ENCODE data around the gene TMEM117.
"Not testable (repeated sequence)": the region's sequence is repeated elsewhere in the genome, so short reads cannot be mapped to it uniquely, and the experiment has no call there.

TMEM117 gene

DNA sequence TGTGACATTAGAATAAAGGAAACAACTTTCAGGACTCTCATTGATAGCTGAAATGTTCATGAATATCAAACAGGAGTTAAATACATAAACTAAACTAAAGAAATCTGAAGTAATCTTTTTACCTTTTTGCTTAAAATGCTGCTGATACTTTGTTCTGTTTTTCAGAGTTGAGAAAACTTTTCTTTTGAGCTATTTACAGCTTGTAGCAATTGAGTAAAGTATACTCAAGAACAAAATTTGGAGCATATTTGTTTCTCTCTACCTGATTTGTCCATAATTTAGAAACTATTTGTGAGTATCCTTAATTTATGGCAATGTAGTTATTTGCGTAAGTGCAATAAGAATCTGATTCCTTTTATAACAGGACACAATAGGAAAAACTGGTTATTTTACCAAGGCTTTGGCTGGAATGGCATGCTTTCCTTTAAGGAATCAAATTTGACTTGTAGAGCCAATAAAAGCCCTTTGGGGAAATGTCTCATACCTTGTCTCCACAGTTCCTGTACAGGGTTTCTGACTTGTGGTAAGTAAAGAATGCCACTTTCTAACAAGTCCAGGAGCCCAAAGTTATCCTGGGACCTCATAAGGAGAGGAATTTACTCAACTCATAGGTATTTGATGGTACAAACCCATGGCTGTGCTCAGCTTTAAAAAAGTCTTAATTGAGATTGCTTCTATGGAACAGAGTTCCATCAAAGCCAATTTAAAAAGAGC, 195.7 kb downstream of the TMEM117 start:
- DNase-seq: no peak

DNA sequence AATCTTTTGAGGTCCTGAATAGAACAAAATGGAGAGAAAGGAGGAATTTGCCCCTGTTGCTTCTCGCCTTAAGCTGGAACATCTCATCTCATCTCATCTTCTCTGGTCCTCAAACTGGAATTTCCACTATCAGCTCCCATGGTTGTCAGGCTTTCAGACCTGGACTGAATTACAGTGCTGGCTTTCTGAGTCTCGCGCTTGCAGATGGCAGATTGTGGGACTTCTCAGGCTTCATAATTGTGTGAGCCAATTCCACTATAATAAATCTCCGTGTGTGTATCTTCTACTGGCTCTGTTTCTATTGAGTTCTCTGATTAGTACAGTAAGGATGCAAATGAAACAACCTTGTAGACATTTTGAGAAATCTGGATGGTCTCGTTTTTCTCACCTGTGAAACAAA, 199.0 kb downstream of the TMEM117 start:
- DNase-seq: no peak

DNA sequence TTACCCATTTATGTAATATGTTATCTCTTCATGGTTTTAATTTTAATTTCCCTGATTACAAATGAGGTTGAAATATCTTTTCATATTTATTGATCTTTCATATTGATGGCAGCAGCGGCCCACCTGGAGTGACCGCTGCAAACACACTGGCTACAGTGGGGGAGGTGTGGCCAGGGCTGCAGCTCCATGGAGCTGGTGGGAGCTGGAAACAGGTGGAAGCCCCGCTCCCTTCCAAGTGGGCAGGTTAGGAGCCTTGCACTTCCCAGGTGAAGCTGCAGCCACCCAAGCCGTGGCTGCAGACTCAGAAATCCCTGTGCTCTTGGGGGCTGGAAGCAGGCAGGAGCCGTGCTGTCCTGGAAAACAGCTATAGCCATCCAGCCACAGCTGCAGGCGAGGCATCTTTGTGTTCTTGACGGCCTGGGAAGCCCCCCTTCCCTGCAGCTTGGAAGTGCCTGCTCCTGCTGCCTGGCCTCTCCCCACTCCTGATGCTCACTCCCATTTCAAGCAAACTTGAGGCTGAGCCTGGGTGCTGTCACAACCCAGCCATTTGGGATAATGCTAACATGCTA, 201.1 kb downstream of the TMEM117 start:
- DNase-seq: no peak

DNA sequence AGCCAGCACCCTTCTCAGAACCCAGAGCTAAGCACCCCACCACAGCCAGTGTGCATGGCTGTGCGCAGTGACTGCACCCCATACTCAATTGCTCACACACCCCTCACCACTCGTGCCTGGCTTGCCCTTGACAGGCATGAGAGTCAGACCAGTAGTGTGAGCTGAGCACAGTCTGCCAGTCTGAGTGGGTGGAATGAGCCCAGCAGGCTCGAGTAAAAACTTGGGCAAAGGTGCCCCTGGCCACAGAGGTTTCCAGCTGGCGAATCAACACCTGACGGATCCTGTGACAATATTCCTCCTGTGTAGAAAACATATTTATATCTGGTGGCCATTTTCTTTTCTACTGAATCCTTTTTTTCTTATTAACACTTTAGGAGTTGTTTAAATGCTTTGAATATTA, 202.5 kb downstream of the TMEM117 start:
- DNase-seq: no peak

DNA sequence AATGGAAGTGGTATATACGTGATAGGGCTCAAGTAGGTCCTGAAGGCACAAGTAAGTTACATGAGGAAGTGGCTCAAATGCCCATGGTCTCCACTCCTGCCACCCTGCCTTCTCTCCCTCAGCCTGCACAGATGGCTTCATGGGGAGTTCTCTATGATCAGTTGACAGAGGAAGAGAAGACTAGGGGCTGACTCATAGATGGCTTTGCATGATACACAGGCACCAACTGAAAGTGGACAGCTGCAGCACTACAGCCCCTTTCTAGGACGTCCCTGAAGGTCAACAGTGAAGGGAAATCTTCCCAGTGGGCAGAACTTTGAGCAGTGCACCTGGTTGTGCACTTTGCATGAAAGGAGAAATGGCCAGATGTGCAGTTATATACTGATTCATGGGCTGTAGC, 208.6 kb downstream of the TMEM117 start:
- not testable (repeated sequence) for DNase-seq

DNA sequence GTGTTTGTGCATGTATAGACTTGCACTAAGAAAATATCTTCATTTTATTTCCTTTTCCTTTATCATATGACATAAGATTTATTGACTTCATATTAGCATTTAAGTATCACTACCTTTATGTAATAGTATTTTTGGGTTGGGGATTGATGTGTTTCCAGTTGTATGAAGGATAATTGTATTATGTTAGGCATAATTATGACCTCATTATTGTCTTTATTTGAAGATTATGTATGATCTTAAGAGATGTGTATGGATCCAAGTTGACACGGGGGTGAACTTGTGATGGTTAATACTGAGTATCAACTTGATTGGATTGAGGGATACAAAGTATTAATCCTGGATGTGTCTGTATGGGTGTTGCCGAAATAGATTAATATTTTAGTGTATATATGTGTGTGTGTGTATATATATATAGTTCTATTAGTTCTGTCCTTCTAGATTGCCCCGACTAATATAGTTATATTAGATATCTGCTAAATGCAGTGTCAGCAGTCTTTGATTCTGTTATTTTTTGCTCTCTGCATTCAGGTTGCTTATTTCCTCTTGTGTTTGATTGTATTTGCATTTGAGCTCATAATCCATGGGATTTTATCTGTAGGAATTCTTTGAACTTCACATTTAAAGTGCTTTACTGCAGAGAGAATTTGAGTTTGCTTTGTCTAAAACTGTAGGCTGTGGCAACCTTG, 211.0 kb downstream of the TMEM117 start:
- DNase-seq: no peak

DNA sequence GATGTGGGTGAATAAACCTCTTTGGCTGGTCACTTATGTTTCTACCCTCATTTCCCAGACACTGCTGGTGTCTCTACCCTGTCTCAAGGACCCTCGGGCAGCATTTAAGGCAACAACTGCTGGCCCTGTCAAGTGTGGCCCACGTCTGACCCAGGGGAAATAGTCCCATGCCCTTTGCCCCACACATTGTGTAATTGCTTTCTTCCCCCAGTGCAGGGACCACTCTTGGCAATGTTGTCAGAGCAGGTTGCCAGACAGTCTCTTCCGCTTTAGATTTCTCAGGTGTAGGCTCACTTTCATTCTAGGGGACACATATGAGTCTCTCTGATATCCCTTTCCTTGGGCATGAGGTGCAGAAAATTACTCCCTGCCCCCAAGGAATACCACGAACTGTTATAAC, 216.7 kb downstream of the TMEM117 start:
- no peak for DNase-seq

DNA sequence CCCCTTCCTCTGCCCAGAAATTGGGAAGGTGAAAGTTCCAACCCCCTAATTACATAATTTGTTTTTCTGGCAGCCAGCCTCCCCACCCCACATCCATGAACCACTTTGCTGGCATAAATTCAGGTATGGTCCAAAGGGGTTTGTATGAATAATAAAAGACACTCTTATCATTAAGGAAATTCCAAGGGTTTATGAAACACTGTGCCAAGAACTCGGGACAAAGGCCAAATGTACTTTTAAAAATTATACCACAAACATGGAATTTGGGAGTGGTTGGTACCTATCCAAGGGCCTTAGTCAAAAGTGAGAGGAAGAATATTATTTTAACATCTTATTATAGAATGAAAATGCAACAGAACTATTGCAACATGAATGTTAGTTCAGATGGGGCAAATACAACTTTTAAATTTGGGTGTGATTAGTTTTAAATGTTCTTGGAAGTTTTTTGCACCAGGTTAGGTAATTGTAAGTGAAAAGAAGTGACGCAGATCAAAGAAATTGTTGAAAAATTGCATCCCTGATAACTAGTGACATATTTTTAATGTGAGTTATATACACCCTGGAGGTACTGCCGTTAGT, 217.8 kb downstream of the TMEM117 start:
- DNase-seq: no peak

DNA sequence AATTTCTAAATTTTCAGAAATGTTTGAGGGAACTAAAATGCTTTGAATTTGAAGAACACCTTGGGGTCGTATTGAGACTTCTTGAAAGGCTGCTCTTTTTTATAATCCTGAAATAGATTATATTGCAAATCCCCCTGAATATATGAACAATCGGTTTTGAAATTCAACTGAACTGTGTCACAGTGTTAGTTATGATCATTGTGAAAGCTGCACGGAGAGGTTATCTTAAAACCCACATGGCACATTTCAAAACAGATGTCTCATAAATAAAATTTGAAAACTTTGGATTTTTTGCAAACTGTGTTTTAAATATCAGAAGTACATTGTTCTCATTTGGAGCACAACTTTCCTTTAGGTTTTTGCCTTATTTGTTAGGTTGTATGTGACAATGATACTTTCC, 218.4 kb downstream of the TMEM117 start:
- no peak for DNase-seq

DNA sequence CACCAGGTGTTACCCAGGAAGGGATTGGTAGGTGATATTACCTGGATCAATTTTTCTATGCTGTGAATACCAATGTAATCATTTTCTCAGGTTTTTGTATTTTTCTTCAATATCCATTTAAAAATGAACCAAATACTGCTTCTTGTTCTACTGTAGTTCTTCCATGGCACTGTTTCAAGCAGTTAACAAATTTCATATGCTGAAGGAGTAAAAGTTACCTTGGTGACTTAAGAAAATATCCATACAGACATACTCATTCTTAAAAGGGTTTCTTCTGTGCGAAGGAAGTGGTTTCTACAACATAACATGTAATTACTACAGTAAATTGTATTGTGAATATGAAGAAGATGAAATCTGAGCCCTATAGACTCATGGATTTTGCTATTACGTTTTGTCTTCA, 222.5 kb downstream of the TMEM117 start:
- DNase-seq: no peak

DNA sequence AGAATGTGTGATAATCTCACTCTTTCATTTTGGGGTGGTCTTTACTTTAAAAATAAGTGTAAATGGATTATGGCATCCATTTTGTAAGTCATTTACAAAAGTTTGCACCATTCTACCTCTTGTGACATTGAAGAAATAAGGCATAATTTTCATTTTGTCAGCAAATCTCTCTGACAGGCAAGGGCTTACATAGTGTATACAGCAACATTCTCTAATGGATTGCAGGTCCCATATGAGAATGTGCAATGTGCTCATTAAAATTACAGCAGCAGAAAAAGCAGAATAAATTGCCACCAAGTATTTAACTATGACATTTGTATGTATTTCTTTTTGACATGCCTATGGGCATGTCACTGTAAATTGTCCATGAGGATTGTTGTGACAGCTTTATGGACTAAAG, 223.6 kb downstream of the TMEM117 start:
- no peak for DNase-seq

DNA sequence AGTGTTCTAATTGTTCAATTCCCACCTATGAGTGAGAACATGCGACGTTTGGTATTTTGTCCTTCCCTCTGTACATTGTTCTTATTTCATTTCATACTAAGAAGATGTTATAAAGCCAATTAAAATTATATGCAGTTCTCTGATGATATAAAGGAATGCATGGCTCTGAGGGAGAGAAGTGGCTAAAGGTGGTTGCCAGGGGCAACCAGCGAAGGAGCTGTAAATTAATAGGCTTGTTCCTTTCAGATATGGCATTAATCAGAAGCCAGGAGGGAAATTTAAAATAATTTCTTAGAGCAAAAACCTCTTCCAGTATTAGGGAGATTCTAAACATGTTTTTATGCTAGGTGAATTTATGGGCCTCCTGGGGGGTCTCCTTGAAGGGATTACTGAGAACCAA, 227.8 kb downstream of the TMEM117 start:
- no peak for DNase-seq

DNA sequence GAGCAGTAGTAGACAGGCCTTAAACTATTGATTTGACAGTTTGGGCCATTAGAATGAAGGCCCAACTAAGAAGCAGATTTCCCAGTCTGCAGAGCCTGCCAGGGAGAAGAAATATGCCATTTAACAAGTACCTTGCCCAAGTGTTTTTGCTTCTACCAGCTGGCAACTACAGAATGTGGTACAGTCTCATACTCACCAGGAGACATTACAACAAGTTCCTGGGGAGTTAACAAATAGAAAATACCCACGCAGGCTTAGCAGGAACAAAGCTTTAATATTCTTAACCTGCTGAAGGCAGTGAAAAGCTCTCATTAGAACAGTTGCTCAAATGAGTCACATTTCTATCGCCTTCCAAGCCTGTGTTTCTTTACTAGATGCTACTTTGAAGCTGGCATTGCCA, 241.0 kb downstream of the TMEM117 start:
- no peak for DNase-seq

DNA sequence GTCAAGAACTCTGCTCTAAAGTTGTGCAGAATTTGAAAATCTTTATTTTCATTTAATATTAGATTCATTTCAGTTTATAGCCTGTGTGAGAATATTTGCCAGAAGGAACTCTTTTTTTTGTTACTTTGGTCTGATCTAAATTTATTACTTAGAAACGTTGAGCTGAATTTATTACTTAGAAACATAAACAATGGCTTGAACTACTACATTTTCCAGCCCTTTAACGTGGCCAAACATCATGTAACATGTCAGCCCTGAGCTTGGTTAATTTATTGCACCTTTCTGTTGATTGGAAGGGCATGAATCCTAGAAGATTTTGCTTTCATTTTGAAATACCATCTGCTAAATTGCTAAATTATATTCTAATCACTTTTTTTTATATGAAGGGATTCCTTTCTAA, 241.4 kb downstream of the TMEM117 start:
- no peak for DNase-seq

DNA sequence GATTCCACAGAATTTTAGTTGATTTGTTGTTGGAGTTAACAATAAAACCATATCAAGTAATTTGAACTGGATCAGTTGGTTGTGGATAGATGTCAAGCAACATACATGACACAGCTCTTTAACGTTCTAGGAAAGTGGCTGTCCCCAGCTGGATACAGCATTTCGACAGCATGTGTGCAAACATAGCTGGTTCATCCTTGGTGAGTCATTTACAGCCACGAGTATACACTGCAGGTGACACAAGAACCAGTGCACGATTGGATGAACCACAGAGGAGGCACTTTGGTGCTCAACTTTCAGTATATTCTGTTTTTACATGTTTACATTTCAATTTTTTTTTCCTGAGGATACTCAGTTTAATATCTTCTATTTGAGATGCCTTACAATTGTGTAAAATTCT, 242.4 kb downstream of the TMEM117 start:
- no peak for DNase-seq

DNA sequence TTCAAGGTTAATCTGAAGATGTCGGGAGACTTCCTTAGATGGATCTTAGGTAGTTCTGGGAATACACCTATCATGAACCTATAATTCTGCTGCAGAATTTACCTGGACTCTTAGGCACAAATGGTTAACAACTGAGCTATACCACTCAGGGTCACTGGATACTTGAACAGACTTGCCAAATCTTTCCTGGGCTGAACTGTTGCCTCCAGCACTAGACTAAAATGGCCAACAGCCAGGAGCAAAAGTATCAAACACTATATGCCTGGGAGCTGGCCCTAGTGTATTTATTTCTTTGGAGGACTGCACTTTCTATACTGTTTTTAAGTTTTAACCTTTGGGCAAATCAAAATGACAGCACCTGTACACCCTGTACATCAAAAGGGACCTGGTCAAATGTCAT, 252.8 kb downstream of the TMEM117 start:
- DNase-seq: no peak

DNA sequence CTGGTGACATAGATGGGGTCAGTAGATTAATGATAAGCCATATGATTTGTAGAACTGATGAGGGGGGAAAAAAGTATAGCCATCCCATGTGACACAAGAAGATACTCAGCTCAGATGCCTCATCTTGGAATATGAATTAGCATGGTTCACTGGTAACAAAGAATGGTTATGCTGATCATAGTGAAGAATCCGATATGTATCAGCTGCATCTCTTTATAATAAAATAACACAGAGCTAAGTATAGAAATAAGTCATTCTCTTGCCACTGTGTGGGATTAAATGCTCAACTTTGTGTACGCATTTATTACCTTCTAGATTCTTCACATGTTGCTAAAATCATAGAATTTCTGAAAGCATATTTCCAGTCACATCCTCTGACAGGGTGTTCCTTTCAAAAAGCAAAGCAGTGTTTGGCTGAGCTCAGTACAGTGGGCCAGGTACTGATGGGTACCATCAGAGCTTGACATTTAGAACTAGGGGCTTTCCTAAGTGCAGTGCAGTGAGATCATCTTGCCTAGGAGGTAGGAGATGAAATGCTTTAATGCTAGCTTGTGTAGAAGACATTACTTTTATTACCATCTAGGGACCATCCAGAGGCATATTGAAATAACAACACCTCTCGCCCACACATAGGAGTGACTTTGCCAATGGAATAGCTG, 256.2 kb downstream of the TMEM117 start:
- no peak for DNase-seq

DNA sequence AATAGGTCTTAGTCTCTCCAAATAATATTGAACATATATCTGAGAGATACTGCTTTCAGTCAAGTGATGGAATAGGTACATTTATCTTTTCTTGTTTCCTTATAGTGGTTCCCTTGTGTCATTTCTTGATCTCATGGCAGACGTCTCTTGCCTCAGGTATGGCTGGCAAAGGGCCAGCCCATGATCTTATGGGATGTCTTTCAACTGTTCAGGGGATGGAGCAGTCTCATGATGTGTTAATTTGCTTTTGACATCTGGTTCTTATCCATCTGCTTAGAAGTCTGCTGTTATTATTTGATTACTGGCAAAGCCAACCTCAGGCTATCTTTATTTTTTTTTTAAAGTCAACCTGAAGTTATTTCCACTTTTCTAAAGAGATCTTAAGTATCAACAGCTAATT, 262.9 kb downstream of the TMEM117 start:
- no peak for DNase-seq

DNA sequence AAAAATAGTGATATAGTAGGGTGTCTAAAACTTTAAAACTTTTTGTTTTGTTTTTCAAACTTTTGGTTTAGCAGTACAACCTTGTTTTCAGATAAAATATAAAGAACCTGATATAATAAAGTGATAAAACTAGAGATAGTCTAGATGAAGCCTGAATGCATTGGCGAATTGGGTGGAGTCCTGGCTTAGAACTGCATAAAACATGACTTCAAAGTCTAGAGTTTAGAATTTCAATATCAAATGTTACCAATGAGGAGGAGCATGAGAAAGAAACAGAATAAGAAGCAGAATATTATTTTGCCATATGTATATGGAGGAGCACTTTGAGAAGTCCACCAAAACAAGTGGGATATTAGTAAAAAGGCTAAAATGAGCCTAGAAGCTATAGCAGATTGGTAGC, 263.6 kb downstream of the TMEM117 start:
- no peak for DNase-seq

DNA sequence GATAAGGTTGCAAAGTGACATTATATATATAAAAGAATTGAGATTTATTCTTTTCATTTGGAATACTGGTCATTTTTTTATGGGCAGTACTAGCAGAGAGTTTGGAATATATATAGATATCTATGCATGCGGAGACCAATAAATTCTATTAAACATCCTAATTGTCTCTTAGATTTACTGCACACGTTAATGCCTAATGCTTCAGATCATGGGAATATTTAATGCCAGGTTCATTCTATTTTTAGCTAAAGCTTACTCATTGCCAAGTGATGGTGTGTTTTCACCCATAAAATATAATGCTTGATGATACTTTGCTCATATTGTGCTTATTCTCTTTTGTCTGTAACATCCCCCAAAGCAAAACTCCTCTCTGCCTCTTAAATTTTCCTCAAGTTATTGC, 264.4 kb downstream of the TMEM117 start:
- DNase-seq: no peak

DNA sequence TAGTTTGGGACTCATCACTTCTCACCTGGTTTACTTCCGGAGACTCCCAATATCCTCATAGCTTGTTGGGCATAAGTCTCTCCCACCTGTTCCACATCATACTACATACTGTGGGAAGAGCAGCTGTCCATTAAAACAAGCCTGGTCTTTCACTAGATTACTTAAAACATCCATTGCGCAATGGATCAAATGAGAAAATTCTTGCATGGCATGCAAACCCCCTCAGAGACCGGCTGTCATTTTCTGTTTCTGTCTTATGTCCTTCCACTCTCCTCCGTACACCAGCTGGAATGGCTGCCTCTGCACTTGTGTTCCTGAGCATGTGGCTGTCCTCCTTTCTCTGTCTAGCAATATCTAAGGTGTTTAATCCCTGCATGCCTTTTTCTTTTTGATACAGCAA, 265.6 kb downstream of the TMEM117 start:
- no peak for DNase-seq

DNA sequence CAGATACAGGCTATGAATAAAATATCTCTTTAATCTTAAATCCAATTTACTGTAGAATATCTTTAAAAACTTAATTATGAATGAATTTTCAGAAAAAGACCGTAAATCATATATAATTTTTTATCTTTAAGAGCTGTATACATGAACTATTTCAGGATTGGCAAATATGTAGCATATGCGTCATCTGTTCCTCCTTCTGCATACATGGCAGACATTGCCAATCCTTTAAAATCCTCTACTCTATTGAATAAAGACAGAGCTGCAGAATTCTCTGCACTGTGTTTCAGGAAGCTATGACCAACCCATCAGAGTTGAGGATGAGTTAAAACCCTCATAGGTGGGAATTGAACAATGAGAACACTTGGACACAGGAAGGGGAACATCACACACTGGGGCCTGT, 279.0 kb downstream of the TMEM117 start:
- DNase-seq: no peak

DNA sequence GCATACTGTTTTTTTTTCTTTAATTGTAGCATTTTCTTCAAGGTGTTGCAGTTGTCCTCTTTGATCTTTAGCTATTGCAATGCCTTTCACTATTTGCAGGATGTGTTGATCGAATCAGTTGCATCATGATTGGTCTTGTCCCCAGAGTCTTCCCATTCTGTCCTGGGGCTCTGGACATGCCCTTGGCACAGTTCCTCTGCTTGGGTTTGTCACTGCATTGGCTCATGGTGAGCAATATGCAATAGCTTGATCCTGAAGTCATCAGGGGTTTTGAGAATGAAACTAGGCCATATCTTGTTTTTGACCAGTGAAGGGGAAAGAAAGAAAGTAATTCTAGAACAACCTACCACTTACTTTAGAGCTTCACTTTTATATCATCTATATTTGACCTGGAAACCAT, 281.5 kb downstream of the TMEM117 start:
- no peak for DNase-seq

DNA sequence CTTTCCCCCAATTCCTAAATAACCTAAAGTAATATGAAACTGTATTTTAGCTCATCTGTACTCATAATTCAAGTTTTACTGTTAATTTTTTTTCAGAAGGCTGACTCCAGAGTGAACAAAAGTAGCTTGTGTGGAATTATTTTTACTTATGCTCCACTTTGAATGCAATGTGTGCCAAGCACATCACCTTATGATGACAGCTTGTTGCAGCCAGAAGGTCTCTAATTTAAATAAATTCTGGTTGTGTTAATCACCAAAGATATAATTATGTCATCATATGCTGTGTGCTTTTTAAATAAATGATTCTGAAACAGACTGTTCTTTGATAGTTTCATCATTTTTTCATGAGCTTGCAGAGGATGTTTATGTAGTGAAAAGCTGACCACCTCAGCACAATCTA, 283.1 kb downstream of the TMEM117 start:
- no peak for DNase-seq

All from activated CD4-positive, alpha-beta T cell treated with anti-CD3 and anti-CD28 coated beads, Interleukin-2, amount 50 U/mL, for 1 hour (primary cell).